ENCODE data around the gene ADCY4.
A peak's percentile ranks its signal among the peaks of the same experiment; 100 is the strongest.
"Not testable (repeated sequence)": the region's sequence is repeated elsewhere in the genome, so short reads cannot be mapped to it uniquely, and the experiment has no call there.

Gene ADCY4

GRCh38 chr14:24338843-24339242, 4.0 kb upstream of the ADCY4 start:
- DNase-seq (ENCODE audit: low read depth in 2 of 2), result no peak

DNA sequence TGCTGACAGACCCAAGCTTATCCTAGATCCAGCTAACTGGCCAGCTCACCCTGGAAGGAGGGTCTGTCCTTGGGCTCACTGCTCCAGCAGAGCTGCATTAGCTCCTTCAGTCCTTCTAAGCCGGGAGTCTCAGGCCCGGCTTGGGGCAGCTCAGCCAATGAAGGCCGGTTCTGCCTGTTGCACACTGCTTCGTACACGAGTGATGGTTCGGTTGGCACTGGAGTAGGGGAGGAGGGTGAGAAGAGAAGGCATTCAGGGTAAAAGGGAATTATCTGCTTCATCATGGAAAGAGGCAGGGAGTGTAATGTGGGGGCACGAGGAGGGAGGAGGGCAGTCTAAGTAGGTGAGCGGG, 2.9 kb upstream of the ADCY4 start:
- DNase-seq (ENCODE audit: low read depth in 2 of 2), result no peak

DNA sequence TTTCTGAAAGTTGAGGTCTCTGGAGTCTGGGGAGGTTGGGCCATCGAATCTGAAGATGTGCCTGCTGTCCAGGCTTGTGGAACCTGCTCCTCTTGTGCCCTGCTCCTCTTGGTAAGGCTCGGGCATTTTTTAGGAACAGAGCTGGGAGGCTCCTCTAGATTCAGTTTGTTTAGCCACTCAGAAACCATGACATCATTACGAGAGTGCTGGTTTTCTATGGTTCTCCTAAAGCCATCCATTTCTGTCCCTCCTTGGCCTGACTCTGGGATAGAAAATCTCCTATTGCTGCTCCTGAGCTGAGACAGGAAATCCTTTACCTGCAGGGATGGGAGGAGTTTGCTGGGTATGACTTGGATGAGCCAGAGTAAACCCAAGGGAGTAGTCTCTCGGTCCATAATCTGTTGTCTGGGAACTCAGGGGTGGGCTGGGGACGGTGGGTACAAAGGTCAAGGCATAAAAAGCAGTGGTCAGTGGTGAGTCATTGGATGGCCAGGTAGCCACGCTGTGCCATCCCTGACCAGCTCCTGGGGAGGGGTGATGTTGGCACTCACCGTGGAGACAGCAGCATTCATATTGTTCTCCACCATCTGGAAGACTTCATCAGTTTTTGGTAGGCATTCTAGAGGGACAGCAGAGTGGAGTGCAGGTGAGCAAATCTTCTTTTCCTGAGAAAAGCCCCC, 2.4 kb upstream of the ADCY4 start:
- no peak for DNase-seq (ENCODE audit: low read depth in 2 of 2)

DNA sequence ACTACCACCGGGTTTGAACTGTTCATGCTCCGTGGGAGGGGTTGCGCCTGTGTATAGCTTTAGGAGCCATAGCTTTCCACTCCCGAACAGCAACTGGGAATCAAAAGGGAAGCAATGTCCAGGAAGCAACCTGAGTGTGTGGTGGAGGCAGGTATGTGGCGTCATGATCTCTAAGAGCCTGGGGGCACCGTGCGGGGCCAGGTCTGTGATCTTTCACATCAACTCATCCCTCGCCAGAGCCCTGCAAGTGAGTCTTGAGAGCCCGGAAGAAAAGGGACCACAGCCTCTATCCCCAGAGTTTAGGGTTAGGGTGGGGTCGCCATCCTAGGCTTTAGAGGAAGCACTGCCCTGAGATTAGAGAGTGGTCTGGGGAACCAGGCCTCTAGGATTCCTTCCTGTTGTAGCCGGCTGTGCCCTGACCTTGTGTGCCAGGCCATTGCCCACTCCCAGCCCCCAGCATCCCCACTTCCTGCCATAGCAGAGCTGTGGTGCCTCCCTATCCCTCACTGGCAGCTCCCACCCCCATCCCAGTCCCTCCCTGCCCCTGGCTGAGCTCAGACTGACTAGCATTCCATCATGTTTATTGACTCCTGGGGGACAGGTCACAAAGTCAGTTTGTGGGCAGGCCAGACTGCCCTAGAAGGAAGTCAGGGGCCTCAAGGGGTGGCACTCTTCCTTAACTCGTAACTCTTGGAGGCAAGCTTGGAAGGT, 745 bp upstream of the ADCY4 start:
- DNase-seq (ENCODE audit: low read depth in 2 of 2), result no peak

DNA sequence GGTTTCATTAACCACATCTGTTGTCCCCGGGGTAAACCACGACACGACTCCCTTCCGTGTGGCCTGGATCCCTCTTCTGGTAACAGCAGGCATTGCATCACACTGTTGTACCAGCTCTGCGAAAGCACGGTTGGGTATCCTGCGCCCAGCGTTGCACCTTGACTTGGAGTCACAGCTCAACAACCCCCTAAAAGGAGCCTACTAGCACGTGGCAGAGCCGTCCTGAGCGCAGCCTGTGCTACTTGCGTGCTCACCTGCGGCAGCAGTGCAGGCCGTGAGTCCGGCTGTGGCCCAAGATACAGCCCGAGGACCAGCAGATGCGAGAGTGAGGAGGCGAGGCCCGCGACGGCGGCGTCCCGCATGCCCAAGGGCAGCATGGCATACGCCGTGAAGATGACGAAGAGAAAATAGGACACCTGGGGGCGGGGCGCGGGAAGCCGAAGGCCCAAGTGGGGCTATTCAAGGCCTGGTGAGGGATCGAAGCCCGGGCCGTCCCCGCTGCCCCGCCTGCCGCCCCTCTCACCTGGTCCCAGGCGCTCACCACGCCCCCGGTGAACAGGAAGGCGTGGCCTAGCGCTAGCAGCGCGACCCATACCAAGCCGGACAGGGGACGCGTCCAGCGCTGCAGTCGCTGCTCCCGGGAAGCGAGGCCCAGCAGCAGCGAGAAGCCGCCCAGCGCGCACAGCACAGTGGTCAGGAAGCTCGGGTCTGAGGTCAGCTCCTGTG, 2.4 kb downstream of the ADCY4 start:
- peak; percentile 55 to 69 for DNase-seq (ENCODE audit: low read depth in 2 of 2)

DNA sequence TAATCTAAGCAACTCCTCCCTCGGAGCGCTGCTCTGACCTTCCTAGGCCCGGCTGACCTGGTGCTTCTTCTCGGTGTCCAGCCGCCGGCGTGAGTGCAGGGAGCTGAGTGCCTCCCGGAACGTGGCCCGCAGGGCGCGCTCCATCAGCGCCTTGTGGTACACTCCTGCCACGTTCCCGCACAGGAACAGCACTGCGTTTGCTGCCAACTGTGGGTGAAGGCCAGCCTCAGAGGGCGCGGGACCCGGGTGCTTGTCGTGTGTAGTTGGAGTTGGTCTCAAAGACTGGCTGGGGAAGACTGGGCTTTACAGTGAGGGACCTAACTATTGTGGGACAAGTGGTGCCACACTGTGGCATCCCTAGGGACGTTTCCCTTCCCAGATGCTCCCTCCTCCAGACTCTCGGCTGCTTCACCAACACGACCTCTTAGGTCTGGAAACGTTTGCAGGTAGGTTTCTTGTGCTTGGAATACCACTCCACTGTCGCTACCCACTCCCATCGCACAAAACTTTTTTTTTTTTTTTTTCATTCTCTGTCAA, 3.1 kb downstream of the ADCY4 start:
- DNase-seq (ENCODE audit: low read depth in 2 of 2), result no peak

- no peak for DNase-seq (ENCODE audit: low read depth in 2 of 2)
Measured at GRCh38 chr14:24330973-24331674, 3.7 kb downstream of the ADCY4 start.

- DNase-seq (ENCODE audit: low read depth in 2 of 2), result peak; percentile 54 to 56
Measured at GRCh38 chr14:24329736-24330135, 5.1 kb downstream of the ADCY4 start.

DNA sequence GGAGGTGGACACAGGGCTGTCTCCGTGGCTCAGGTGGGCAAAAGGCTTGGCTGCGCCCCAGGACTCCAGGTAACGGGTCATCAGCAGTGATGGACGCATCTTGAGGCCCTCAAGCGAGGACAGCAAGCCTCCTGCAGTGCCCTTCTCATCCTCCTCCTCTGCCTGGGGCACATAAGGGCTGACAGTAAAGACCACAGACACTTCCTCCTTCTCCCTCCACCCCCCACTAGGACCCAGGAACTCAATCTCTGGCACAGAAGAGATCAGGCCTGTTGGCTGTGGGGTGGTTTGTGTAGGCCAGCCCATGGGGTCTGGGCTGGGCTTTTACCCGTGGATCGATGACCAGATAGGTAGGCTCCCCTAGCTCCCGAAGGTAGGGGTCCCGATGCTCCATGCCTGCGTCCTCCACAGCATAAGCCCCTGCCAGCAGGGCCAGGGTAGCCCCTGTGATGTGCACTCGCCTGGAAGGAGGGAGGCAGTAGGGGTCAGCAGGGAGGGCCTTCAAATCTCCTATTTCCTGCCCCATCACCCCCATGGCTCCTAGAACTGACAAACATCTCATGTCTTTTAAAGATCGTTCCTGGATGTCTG, 5.7 kb downstream of the ADCY4 start:
- DNase-seq (ENCODE audit: low read depth in 2 of 2), result no peak

DNA sequence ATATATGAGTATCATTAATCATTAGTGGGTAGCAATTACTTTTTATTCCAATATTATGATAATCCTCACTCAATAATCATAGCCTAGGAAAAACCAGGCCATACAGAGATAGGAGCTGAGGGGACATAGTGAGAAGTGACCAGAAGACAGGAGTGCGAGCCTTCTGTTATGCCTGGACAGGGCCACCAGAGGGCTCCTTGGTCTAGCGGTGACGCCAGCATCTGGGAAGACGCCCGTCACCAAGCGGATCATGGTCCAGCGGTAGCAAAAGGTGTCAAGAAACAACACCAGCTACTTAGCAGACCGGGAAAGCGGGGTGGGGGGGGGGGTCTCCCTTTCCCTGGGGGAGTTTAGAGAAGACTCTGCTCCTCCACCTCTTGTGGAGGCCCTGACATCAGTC, 7.0 kb downstream of the ADCY4 start:
- not testable (repeated sequence) for DNase-seq (ENCODE audit: low read depth in 2 of 2)

DNA sequence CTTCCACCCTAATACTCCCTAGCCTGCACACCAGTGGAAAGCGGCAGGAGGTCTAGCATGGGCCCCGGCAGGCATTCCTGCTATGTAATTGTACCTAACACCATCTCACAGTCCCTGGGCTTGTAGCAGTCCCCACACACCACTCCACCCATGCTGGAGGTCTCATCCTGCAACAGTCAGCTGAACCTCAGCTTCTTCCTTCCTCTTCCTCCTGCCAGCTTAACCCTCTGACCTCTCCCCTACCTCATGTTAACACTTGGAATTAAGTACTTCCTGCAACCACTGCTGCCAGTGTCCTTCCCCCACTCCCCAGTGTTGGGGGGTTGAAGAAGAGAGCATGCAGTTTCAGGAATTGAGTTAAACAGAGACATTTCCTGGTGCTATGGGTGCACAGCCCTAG, 7.6 kb downstream of the ADCY4 start:
- no peak for DNase-seq (ENCODE audit: low read depth in 2 of 2)

GRCh38 chr14:24325963-24326362, 8.9 kb downstream of the ADCY4 start:
- no peak for DNase-seq (ENCODE audit: low read depth in 2 of 2)

DNA sequence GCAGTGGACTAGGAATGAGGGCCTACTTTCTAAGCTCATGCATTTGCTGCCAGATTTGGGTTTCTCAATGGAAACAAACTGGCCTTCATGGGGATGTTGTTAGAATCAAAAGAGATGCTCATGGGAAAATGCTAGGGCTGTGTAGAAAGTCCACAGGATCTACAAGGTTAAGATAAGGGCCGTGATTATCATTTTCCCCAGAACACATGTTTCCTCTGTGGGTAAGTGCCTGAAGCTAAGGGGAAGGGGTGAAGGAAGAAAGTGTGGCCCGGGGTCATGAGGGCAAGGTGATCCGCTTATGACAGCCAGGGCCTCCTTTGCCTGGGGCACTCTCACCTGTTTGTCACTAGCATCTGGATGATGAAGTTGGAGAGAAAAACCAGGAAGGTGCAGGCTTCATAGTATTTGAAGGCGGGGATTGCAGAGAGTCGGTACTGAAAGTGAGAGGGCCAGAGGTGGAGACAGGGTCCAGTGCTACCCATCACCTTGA, 9.8 kb downstream of the ADCY4 start:
- no peak for DNase-seq (ENCODE audit: low read depth in 2 of 2)

GRCh38 chr14:24324024-24324423, 10.8 kb downstream of the ADCY4 start:
- no peak for DNase-seq (ENCODE audit: low read depth in 2 of 2)

GRCh38 chr14:24323341-24323740, 11.5 kb downstream of the ADCY4 start:
- no peak for DNase-seq (ENCODE audit: low read depth in 2 of 2)

GRCh38 chr14:24322672-24323071, 12.2 kb downstream of the ADCY4 start:
- no peak for DNase-seq (ENCODE audit: low read depth in 2 of 2)

DNA sequence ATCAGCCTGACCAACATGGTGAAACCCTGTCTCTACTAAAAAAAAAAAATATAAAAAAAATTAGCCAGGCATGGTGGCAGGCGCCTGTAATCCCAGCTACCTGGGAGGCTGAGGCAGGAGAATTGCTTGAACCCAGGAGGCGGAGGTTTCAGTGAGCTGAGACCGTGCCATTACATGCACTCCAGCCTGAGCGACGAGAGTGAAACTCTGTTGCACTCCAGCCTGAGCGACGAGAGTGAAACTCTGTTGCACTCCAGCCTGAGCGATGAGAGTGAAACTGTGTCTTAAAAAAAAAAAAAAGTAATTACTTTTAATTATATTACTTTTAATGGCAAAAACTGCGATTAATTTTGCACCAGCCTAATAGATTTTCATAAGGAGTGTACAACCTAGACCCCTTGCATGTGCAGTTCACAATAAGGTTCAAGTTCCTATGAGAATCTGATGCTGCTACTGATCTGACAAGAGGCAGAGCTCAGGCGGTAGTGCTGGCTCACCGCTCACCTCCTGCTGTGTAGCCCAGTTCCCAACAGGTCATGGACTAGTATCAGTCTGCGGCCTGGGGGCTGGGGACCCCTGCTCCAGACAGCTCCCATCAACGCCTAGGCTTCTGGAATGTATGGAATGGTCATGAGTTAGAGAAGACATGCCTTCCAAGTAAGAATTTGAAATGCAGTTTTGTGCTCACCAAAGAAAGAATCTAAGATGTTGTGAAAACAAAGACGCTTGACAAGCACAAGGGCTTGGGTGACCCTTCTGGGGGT, 13.5 kb downstream of the ADCY4 start:
- DNase-seq (ENCODE audit: low read depth in 2 of 2), result no peak

- DNase-seq (ENCODE audit: low read depth in 2 of 2), result no peak
Measured at GRCh38 chr14:24317141-24317928, 17.5 kb downstream of the ADCY4 start.

DNA sequence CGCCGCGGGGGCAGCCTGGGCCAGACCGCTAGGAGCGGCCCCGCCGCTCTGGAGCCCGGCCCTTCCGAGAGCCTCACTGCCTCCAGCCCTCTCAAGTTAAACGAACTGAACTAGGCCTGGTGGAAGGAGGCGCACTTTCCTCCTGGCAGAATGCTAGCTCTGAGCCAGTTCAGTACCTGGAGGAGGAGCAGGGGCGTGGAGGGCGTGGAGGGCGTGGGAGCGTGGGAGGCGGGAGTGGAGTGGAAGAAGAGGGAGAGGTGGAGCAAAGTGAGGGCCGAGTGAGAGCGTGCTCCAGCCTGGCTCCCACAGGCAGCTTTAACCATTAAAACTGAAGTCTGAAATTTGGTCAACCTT, 18.3 kb downstream of the ADCY4 start:
- no peak for DNase-seq (ENCODE audit: low read depth in 2 of 2)

All from stimulated activated CD8-positive, alpha-beta memory T cell treated with anti-CD3 and anti-CD28 coated beads, Interleukin-2, amount 100 ng/mL, for 1 hour (primary cell).